C4-2B (cell line): ENCODE measurements around the gene PARK7.

Source experiments
- H3K27ac ChIP-seq: fragments of 450-650 bp; 2 replicates; pipeline ENCODE4 v1.5.1; 2017
- CTCF ChIP-seq: fragments of 450-650 bp; conservative IDR thresholded peaks from 2 replicates; pipeline ENCODE4 v1.5.1; 2017; ENCODE audit warnings: mild to moderate bottlenecking
- ZFX ChIP-seq: fragments of 450-650 bp; IDR thresholded peaks from 2 replicates; pipeline ENCODE4 v1.6.1; 2017

The PARK7 gene

GRCh38 chr1:7988576-7988975 is 27.1 kb downstream of the PARK7 start:
- peak overlapping the region; percentile 7; the same call in 1 of the 2 replicates for H3K27ac ChIP-seq
- TF ChIP-seq ZFX (no peak), CTCF (no peak)

- H3K27ac ChIP-seq, result no peak overlapping the region
- TF ChIP-seq ZFX (no peak), CTCF (no peak)
Measured at GRCh38 chr1:7989762-7990428, 28.4 kb downstream of the PARK7 start.

- TF ChIP-seq CTCF (no peak), ZFX (no peak)
- no peak overlapping the region for H3K27ac ChIP-seq
Measured at GRCh38 chr1:7991504-7992440, 30.3 kb downstream of the PARK7 start.

- TF ChIP-seq CTCF (no peak), ZFX (no peak)
- H3K27ac ChIP-seq, result no peak overlapping the region
Measured at GRCh38 chr1:7992885-7993284, 31.4 kb downstream of the PARK7 start.

GRCh38 chr1:7993593-7994479 is 32.3 kb downstream of the PARK7 start:
- H3K27ac ChIP-seq, result no peak overlapping the region
- no peak for TF ChIP-seq ZFX
- TF ChIP-seq CTCF, result no peak

- TF ChIP-seq ZFX, result no peak
- TF ChIP-seq CTCF, result no peak
- H3K27ac ChIP-seq, result no peak overlapping the region
Measured at GRCh38 chr1:7994827-7995226, 33.3 kb downstream of the PARK7 start.
